ENCODE data around the gene SESTD1. TPM values are rescaled to one million over a fixed set of nuclear protein-coding genes. Genes with fewer than 3 reads are reported as not detected.

SESTD1 gene
- total and polyA plus RNA-seq, 9 of the 15 experiments (the other 6 are each of a cell fraction or from before 2014, with no cell fraction given) = 0.32 to 5.6 (median 2.1) TPM

DNA sequence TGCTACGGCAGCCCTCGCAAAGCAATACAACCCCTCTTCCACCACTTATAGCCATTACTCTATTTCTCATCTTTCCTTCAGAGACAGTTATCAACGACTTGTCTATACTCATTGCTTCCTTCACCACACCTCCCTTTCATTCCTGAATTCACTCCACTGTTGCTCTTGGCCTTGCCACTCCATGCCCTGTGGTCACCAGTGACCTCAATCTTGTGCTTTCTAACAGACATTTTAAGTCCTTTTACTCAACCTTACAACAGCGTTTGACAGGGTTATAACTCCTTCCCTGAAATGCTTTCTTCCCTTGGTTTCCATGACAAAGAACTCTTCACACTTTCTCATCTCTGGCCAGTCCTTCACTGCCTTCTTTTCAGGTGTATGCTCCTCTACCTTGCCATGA lies 124.1 kb downstream of the SESTD1 start (continued):
- TF ChIP-seq, protein P1, sequence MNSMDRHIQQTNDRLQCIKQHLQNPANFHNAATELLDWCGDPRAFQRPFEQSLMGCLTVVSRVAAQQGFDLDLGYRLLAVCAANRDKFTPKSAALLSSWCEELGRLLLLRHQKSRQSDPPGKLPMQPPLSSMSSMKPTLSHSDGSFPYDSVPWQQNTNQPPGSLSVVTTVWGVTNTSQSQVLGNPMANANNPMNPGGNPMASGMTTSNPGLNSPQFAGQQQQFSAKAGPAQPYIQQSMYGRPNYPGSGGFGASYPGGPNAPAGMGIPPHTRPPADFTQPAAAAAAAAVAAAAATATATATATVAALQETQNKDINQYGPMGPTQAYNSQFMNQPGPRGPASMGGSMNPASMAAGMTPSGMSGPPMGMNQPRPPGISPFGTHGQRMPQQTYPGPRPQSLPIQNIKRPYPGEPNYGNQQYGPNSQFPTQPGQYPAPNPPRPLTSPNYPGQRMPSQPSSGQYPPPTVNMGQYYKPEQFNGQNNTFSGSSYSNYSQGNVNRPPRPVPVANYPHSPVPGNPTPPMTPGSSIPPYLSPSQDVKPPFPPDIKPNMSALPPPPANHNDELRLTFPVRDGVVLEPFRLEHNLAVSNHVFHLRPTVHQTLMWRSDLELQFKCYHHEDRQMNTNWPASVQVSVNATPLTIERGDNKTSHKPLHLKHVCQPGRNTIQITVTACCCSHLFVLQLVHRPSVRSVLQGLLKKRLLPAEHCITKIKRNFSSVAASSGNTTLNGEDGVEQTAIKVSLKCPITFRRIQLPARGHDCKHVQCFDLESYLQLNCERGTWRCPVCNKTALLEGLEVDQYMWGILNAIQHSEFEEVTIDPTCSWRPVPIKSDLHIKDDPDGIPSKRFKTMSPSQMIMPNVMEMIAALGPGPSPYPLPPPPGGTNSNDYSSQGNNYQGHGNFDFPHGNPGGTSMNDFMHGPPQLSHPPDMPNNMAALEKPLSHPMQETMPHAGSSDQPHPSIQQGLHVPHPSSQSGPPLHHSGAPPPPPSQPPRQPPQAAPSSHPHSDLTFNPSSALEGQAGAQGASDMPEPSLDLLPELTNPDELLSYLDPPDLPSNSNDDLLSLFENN (IDR thresholded peaks at IDR 0.05; ENCODE audit: low read depth in 2 of 2, low read length in 2 of 2) = no peak
- TF ChIP-seq FOXK1 (CRISPR knock-in tag; IDR thresholded peaks at IDR 0.05; ENCODE audit: borderline replicate concordance) (no peak), CBFB (CRISPR knock-in tag; IDR thresholded peaks at IDR 0.05) (no peak), RFX5 (IDR thresholded peaks at IDR 0.05; ENCODE audit: low read depth, low read length) (no peak), ZNF232 (CRISPR knock-in tag; IDR thresholded peaks at IDR 0.05) (no peak), PCBP2 (IDR thresholded peaks at IDR 0.05; ENCODE audit: low read depth, low read length, poor library complexity, severe bottlenecking) (no peak)

DNA sequence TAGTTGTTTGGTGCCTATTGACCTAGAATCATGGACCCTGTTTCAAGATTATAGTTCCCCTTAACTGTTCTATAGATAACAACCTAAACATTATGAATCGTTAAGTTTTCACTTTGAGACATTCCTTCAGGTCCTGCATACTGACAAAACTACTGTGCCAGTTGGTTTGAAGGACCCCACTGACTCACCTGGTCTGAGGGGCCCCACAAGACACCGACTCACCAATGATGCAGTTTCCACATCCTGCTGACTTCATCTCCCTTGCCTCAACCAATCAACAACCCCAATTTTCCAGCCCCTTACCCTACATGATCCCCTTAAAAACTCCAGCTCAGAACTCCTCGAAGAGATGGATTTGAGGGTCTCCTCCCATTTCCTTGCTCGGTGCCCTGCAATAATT lies 125.1 kb downstream of the SESTD1 start:
- Histone ChIP-seq H2AFZ (ENCODE audit: low read depth, low read length) (no peak overlapping the region), H3K9ac (ENCODE audit: insufficient read depth in 1 of 2, low read depth in 2 of 2, low read length in 2 of 2) (no peak overlapping the region), H3K9me1 (ENCODE audit: control insufficient read depth, insufficient read depth, low read length) (no peaks in the 10 kb centered on the region), H3K4me2 (ENCODE audit: insufficient read depth, low read length) (no peak overlapping the region), H4K20me1 (replicated peaks; ENCODE audit: control insufficient read depth, insufficient read depth, low read length) (no peaks in the 10 kb centered on the region), H3K4me3 (no peak overlapping the region), H3K9me3 (replicated peaks; ENCODE audit: control insufficient read depth, insufficient read depth, low read depth, low read length) (no peaks in the 10 kb centered on the region), H3K79me2 (ENCODE audit: control insufficient read depth, insufficient read depth, low read length) (no peaks in the 10 kb centered on the region), H3K27me3 (ENCODE audit: control insufficient read depth in 2 of 2, insufficient read depth in 2 of 2, low read length in 2 of 2) (no peaks in the 10 kb centered on the region), H3K27ac (ENCODE audit: extremely low read depth, low read depth, low read length) (no peak overlapping the region), H3K4me1 (replicated peaks in 1 of 2; ENCODE audit: control insufficient read depth in 2 of 2, insufficient read depth in 2 of 2, low read length in 2 of 2) (no peaks in the 10 kb centered on the region), H3K36me3 (ENCODE audit: control insufficient read depth, insufficient read depth, low read length) (no peaks in the 10 kb centered on the region)
- BruUV-seq (replicated peaks) = no TSS peak
- ChIA-PET CTCF (ENCODE audit: low intra/inter-chr PET ratio) (no interaction called here), POLR2A (interaction anchor here (0.8 kb wide), 1 partner anchor 311 kb away, joined by 3 read pairs; no protein-coding TSS in a partner anchor)
- WGBS (ENCODE audit: insufficient coverage, low coverage, missing lambda C conversion rate) = 3% methylated on average over 4 of the region's 4 CpGs
- TF ChIP-seq, protein P2, sequence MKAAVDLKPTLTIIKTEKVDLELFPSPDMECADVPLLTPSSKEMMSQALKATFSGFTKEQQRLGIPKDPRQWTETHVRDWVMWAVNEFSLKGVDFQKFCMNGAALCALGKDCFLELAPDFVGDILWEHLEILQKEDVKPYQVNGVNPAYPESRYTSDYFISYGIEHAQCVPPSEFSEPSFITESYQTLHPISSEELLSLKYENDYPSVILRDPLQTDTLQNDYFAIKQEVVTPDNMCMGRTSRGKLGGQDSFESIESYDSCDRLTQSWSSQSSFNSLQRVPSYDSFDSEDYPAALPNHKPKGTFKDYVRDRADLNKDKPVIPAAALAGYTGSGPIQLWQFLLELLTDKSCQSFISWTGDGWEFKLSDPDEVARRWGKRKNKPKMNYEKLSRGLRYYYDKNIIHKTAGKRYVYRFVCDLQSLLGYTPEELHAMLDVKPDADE (conservative IDR thresholded peaks at IDR 0.05; ENCODE audit: control insufficient read depth, low read depth, low read length) = no peak
- TF ChIP-seq SLC30A9 (CRISPR knock-in tag; IDR thresholded peaks at IDR 0.05) (no peak), ZKSCAN3 (CRISPR knock-in tag; IDR thresholded peaks at IDR 0.05) (no peak), MXI1 (IDR thresholded peaks at IDR 0.05; ENCODE audit: low read depth, low read length) (no peak), HCFC1 (IDR thresholded peaks at IDR 0.05; ENCODE audit: low read depth, low read length) (no peak)
- TF ChIP-seq, protein P3, sequence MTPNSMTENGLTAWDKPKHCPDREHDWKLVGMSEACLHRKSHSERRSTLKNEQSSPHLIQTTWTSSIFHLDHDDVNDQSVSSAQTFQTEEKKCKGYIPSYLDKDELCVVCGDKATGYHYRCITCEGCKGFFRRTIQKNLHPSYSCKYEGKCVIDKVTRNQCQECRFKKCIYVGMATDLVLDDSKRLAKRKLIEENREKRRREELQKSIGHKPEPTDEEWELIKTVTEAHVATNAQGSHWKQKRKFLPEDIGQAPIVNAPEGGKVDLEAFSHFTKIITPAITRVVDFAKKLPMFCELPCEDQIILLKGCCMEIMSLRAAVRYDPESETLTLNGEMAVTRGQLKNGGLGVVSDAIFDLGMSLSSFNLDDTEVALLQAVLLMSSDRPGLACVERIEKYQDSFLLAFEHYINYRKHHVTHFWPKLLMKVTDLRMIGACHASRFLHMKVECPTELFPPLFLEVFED (CRISPR knock-in tag; conservative IDR thresholded peaks at IDR 0.05) = no peak
- no peak for DNase-seq (ENCODE audit: extremely low read depth in 1 of 4, low spot score in 3 of 4)
- no peak for FAIRE-seq
- in situ Hi-C loops (cut with MboI) (no loop called here), intact Hi-C loops (cut with micrococcal nuclease) (loop anchor here (10.0 kb wide), 1 partner anchor 375 kb away; no protein-coding TSS in a partner anchor)
- no peak for ATAC-seq

All from K562 (cell line).